HepG2 (cell line): ENCODE measurements around the gene PRR22. TPM values are rescaled to one million over a fixed set of nuclear protein-coding genes. Genes with fewer than 3 reads are reported as not detected.

Experiments used
- AGO1 ChIP-seq: fragments of 200-400 bp; formaldehyde crosslinking; IDR thresholded peaks from 2 replicates; pipeline ENCODE4 v1.6.1; 2017; ENCODE audit warnings: mild to moderate bottlenecking, low read depth, low read length, moderate library complexity; ENCODE audit not compliant: poor library complexity, severe bottlenecking
- CBFB ChIP-seq: sonication (generic); formaldehyde crosslinking; IDR thresholded peaks from 2 replicates; pipeline ENCODE4 v1.4.0; 2020; ENCODE audit warnings: missing genetic modification reagents
- HOXA9 ChIP-seq: sonication (generic); formaldehyde crosslinking; IDR thresholded peaks from 2 replicates; pipeline ENCODE4 v1.8.1; 2022; ENCODE audit warnings: missing genetic modification reagents, mild to moderate bottlenecking, moderate library complexity, borderline replicate concordance
- KLF16 ChIP-seq, 2 experiments: sonication (generic) in 1 of 2; formaldehyde crosslinking in 1 of 2; IDR thresholded peaks; 2 replicates each; pipeline versions ENCODE4 v1.6.1 to v1.8.0; 2016 to 2023; ENCODE audit warnings: missing genetic modification reagents in 2 of 2, missing compliant biosample characterization in 1 of 2
- KLF9 ChIP-seq: IDR thresholded peaks from 2 replicates; pipeline ENCODE4 v1.6.1; 2016; ENCODE audit warnings: low read depth
- MEIS1 ChIP-seq: sonication (generic); formaldehyde crosslinking; IDR thresholded peaks from 2 replicates; pipeline ENCODE4 v1.9.0; 2021; ENCODE audit warnings: mild to moderate bottlenecking, missing genetic modification reagents, moderate library complexity, borderline replicate concordance
- NFE2L1 ChIP-seq: sonication (generic); formaldehyde crosslinking; IDR thresholded peaks from 2 replicates; pipeline ENCODE4 v1.4.0; 2020; ENCODE audit warnings: missing genetic modification reagents, mild to moderate bottlenecking, borderline replicate concordance
- NONO ChIP-seq, 2 experiments: fragments of 450-650 bp in 1 of 2; sonication (generic) in 1 of 2; formaldehyde crosslinking in 1 of 2; IDR thresholded peaks in 1 of 2; conservative IDR thresholded peaks in 1 of 2; 2 replicates each; pipeline versions ENCODE4 v1.6.1 to v1.8.0; 2017 to 2022; ENCODE audit warnings: mild to moderate bottlenecking in 1 of 2, missing genetic modification reagents in 1 of 2, moderate library complexity in 1 of 2
- NRL ChIP-seq: sonication (generic); formaldehyde crosslinking; IDR thresholded peaks from 2 replicates; pipeline ENCODE4 v1.5.0; 2020; ENCODE audit warnings: missing genetic modification reagents, mild to moderate bottlenecking, moderate library complexity, borderline replicate concordance
- PITX1 ChIP-seq: sonication (generic); formaldehyde crosslinking; IDR thresholded peaks from 2 replicates; pipeline ENCODE4 v1.5.1; 2020; ENCODE audit warnings: mild to moderate bottlenecking, missing genetic modification reagents
- RARA ChIP-seq: IDR thresholded peaks from 2 replicates; pipeline ENCODE4 v1.6.1; 2016; ENCODE audit warnings: missing genetic modification reagents, missing compliant biosample characterization
- RBAK ChIP-seq: sonication (generic); formaldehyde crosslinking; IDR thresholded peaks from 2 replicates; pipeline ENCODE4 v1.5.1; 2020; ENCODE audit warnings: mild to moderate bottlenecking, missing genetic modification reagents
- REL ChIP-seq: sonication (generic); formaldehyde crosslinking; conservative IDR thresholded peaks from 2 replicates; pipeline ENCODE4 v1.8.0; 2022; ENCODE audit warnings: mild to moderate bottlenecking, missing genetic modification reagents, moderate library complexity
- RXRA ChIP-seq: sonication (generic); formaldehyde crosslinking; IDR thresholded peaks from 2 replicates; pipeline ENCODE4 v1.5.1; 2020; ENCODE audit warnings: missing genetic modification reagents
- ZBTB37 ChIP-seq: sonication (generic); formaldehyde crosslinking; IDR thresholded peaks from 2 replicates; pipeline ENCODE4 v1.4.0; 2020; ENCODE audit warnings: mild to moderate bottlenecking, missing genetic modification reagents
- ZBTB7B ChIP-seq: sonication (generic); formaldehyde crosslinking; IDR thresholded peaks from 2 replicates; pipeline ENCODE4 v1.4.0; 2020; ENCODE audit warnings: missing genetic modification reagents
- ZEB1 ChIP-seq: IDR thresholded peaks from 2 replicates; pipeline ENCODE4 v1.6.1; 2012; ENCODE audit warnings: mild to moderate bottlenecking, low read depth, inconsistent platforms; ENCODE audit not compliant: insufficient replicate concordance
- ZFP36 ChIP-seq: fragments of 150-350 bp; IDR thresholded peaks from 2 replicates; pipeline ENCODE4 v1.6.1; 2018; ENCODE audit warnings: borderline replicate concordance, low read length, low read depth; ENCODE audit not compliant: partially characterized antibody
- ZMAT3 ChIP-seq: sonication (generic); formaldehyde crosslinking; conservative IDR thresholded peaks from 2 replicates; pipeline ENCODE4 v1.7.0; 2021; ENCODE audit warnings: missing genetic modification reagents
- ZNF317 ChIP-seq: sonication (generic); formaldehyde crosslinking; IDR thresholded peaks from 2 replicates; pipeline ENCODE4 v1.5.0; 2020; ENCODE audit warnings: mild to moderate bottlenecking, missing genetic modification reagents
- ZNF329 ChIP-seq: sonication (generic); formaldehyde crosslinking; IDR thresholded peaks from 2 replicates; pipeline ENCODE4 v1.9.0; 2021; ENCODE audit warnings: low read depth, mild to moderate bottlenecking, missing genetic modification reagents
- ZNF33B ChIP-seq: sonication (generic); formaldehyde crosslinking; IDR thresholded peaks from 2 replicates; pipeline ENCODE4 v1.5.1; 2020; ENCODE audit warnings: mild to moderate bottlenecking, missing genetic modification reagents
- ZNF354B ChIP-seq: sonication (generic); formaldehyde crosslinking; IDR thresholded peaks from 2 replicates; pipeline ENCODE4 v1.8.0; 2022; ENCODE audit warnings: mild to moderate bottlenecking, missing genetic modification reagents
- ZNF572 ChIP-seq: sonication (generic); formaldehyde crosslinking; IDR thresholded peaks from 2 replicates; pipeline ENCODE4 v1.5.1; 2020; ENCODE audit warnings: mild to moderate bottlenecking, missing genetic modification reagents
- ZNF670 ChIP-seq: sonication (generic); formaldehyde crosslinking; IDR thresholded peaks from 2 replicates; pipeline ENCODE4 v1.8.0; 2022; ENCODE audit warnings: mild to moderate bottlenecking, missing genetic modification reagents, borderline replicate concordance
- polyA plus RNA-seq, 8 experiments: library from polyadenylated mRNA; depleted of rRNA in 3 of 8; stranded (reverse) in 7 of 8; unstranded in 1 of 8; fragments of >200 nt; fragmentation: Illumina TruSeq in 4 of 8; extraction: Trizol in 4 of 8; gene quantifications; 2 replicates each; pipeline versions ENCODE4 v1.2.1 to v1.2.3, GENCODE V29; 2011 to 2016; ENCODE audit warnings: low read depth in 4 of 8, missing spikeins in 1 of 8, mixed read lengths in 1 of 8; ENCODE audit not compliant: insufficient read depth in 1 of 8
- total RNA-seq, 5 experiments: library from RNA; depleted of rRNA; stranded (reverse); fragments of >200 nt; fragmentation: Illumina TruSeq; extraction: Trizol; gene quantifications; 2 replicates each; pipeline ENCODE4 v1.2.3, GENCODE V29; 2016; ENCODE audit warnings: low read depth in 1 of 5
- TF ChIP-seq, protein P1 (sequence below): sonication (generic); formaldehyde crosslinking; IDR thresholded peaks from 2 replicates; pipeline ENCODE4 v1.5.0; 2020; ENCODE audit warnings: missing genetic modification reagents
- TF ChIP-seq, protein P2 (sequence below): IDR thresholded peaks from 2 replicates; pipeline ENCODE4 v1.6.1; 2016; ENCODE audit warnings: low read depth, control low read depth

The PRR22 gene
- total and polyA plus RNA-seq, 2 of the 13 experiments (the other 11 are each of a cell fraction or from before 2014, with no cell fraction given) = 0.84 to 2.3 TPM

DNA sequence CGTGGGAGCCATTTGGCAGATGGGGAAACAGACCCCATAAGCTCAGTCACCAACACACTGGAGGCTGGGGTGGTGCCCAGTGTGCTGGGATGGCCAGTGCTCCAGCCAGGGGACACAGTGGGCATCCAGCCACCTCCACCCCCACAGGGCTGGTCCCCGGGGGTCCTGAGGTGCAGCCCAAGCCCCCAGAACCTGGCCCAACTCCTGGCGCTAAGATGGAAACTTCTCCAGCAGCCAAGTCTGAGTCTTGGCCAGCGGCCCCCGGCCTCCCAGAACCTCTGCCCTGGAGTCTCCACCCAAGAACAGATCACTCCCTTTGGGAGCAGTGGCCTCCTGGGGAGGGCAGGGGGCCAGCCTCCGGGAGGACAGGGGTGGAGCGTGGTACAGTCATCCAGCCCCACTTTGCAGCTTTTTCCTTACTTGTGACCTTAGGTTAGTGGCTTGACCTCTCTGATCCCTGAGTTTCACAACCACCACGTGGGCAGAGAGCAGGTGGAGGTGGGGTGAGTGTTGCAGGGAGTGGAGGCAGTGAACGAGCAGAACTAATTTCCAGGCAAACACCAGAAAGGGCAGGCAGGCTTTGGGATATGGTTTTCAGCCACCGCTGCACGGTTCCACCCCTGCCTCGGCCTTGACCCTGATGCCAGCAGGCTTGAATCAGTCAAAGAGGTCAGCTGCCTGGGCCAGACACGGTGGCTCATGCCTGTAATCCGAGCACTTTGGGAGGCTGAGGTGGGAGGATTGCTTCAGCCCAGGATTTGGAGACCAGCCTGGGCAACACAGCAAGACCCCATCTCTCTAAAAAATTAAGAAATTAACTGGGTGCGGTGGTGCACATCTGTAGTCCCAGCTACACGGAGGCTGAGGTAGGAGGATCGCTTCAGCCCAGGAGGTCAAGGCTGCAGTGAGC, 16.1 kb upstream of the PRR22 start (continued):
- no peak for TF ChIP-seq ZNF33B (CRISPR knock-in tag)
- TF ChIP-seq ZFP36 = peak; percentile 60
- peak; percentile 30; the same call in 1 of the 2 replicates for TF ChIP-seq CBFB (CRISPR knock-in tag)
- TF ChIP-seq NFE2L1 (CRISPR knock-in tag) = no peak
- TF ChIP-seq ZBTB7B (CRISPR knock-in tag) = 0 out of 2 replicates have a peak, but pooled peaks have one; percentile 42
- peak; percentile 91 for TF ChIP-seq RXRA
- peak; percentile 89 for TF ChIP-seq RARA (CRISPR knock-in tag)
- TF ChIP-seq ZNF354B (CRISPR knock-in tag) = no peak
- TF ChIP-seq KLF16 (CRISPR knock-in tag; IDR thresholded peaks at IDR 0.05) = no peak
- 0 out of 2 replicates have a peak, but pooled peaks have one; percentile 2 for TF ChIP-seq MEIS1 (CRISPR knock-in tag)
- TF ChIP-seq, protein P1, sequence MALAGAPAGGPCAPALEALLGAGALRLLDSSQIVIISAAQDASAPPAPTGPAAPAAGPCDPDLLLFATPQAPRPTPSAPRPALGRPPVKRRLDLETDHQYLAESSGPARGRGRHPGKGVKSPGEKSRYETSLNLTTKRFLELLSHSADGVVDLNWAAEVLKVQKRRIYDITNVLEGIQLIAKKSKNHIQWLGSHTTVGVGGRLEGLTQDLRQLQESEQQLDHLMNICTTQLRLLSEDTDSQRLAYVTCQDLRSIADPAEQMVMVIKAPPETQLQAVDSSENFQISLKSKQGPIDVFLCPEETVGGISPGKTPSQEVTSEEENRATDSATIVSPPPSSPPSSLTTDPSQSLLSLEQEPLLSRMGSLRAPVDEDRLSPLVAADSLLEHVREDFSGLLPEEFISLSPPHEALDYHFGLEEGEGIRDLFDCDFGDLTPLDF = no peak
- no peak for TF ChIP-seq AGO1
- peak; percentile 70; the same call in 1 of the 2 replicates for TF ChIP-seq PITX1 (CRISPR knock-in tag)
- TF ChIP-seq KLF9 (CRISPR knock-in tag) = no peak
- no peak for TF ChIP-seq REL (CRISPR knock-in tag)
- TF ChIP-seq RBAK (CRISPR knock-in tag) = no peak
- no peak for TF ChIP-seq ZNF317 (CRISPR knock-in tag)
- TF ChIP-seq ZEB1 = no peak
- TF ChIP-seq NONO (IDR thresholded peaks at IDR 0.05) = no peak
- no peak for TF ChIP-seq NONO (CRISPR knock-in tag; conservative IDR thresholded peaks at IDR 0.05)
- no peak for TF ChIP-seq ZMAT3 (CRISPR knock-in tag)
- no peak for TF ChIP-seq ZNF572 (CRISPR knock-in tag)
- TF ChIP-seq ZNF329 (CRISPR knock-in tag) = no peak
- no peak for TF ChIP-seq ZNF670 (CRISPR knock-in tag)
- TF ChIP-seq, protein P2, sequence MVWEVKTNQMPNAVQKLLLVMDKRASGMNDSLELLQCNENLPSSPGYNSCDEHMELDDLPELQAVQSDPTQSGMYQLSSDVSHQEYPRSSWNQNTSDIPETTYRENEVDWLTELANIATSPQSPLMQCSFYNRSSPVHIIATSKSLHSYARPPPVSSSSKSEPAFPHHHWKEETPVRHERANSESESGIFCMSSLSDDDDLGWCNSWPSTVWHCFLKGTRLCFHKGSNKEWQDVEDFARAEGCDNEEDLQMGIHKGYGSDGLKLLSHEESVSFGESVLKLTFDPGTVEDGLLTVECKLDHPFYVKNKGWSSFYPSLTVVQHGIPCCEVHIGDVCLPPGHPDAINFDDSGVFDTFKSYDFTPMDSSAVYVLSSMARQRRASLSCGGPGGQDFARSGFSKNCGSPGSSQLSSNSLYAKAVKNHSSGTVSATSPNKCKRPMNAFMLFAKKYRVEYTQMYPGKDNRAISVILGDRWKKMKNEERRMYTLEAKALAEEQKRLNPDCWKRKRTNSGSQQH = peak; percentile 49; the same call in 1 of the 2 replicates
- no peak; the same call in 1 of the 2 replicates for TF ChIP-seq NRL (CRISPR knock-in tag)
- TF ChIP-seq ZBTB37 (CRISPR knock-in tag) = peak; percentile 96
- TF ChIP-seq HOXA9 = no peak
